ENCODE measurements around the gene OSBP2. TPM values are rescaled to one million over a fixed set of nuclear protein-coding genes. Genes with fewer than 3 reads are reported as not detected.

Gene OSBP2
- total RNA-seq, 3 donors from 2014 or later = 0.96 to 4.6 (median 4.4) TPM

GRCh38 chr22:30718938-30719337 is 24.3 kb downstream of the OSBP2 start:
- TF ChIP-seq POLR2AphosphoS5 (IDR thresholded peaks at IDR 0.05) = no peak
- TF ChIP-seq POLR2A (IDR thresholded peaks at IDR 0.05) = no peak
- TF ChIP-seq CTCF (IDR thresholded peaks at IDR 0.05) = no peak

GRCh38 chr22:30720263-30720837 is 25.7 kb downstream of the OSBP2 start:
- Histone ChIP-seq H3K27ac (no peak overlapping the region), H3K4me3 (no peak overlapping the region), H3K4me1 (no peaks in the 10 kb centered on the region), H3K36me3 (no peaks in the 10 kb centered on the region), H3K9me3 (no peaks in the 10 kb centered on the region), H3K27me3 (no peaks in the 10 kb centered on the region)
- DNase-seq (ENCODE audit: low spot score in 2 of 2) = no peak
- intact Hi-C loops (cut with DNase I; ENCODE audit: low total_unique reads) = no loop called here
- TF ChIP-seq POLR2A (IDR thresholded peaks at IDR 0.05) (no peak), POLR2AphosphoS5 (IDR thresholded peaks at IDR 0.05) (no peak), CTCF (IDR thresholded peaks at IDR 0.05) (no peak)

More at GRCh38 chr22:30718938-30719337, 24.3 kb downstream of the OSBP2 start:
- DNase-seq (ENCODE audit: low spot score in 2 of 2) = no peak
- no peaks in the 10 kb centered on the region for H3K4me1 ChIP-seq
- H3K27me3 ChIP-seq = no peaks in the 10 kb centered on the region
- intact Hi-C loops (cut with DNase I; ENCODE audit: low total_unique reads) = no loop called here
- H3K4me3 ChIP-seq = no peak overlapping the region
- no peak overlapping the region for H3K27ac ChIP-seq
- H3K9me3 ChIP-seq = no peaks in the 10 kb centered on the region
- no peaks in the 10 kb centered on the region for H3K36me3 ChIP-seq

- no peak overlapping the region for H3K27ac ChIP-seq
- H3K9me3 ChIP-seq = no peaks in the 10 kb centered on the region
- H3K4me3 ChIP-seq = no peak overlapping the region
- TF ChIP-seq POLR2AphosphoS5 (IDR thresholded peaks at IDR 0.05) (no peak), POLR2A (IDR thresholded peaks at IDR 0.05) (no peak), CTCF (IDR thresholded peaks at IDR 0.05) (no peak)
- no peaks in the 10 kb centered on the region for H3K27me3 ChIP-seq
- intact Hi-C loops (cut with DNase I; ENCODE audit: low total_unique reads) = no loop called here
- H3K4me1 ChIP-seq = no peaks in the 10 kb centered on the region
- no peaks in the 10 kb centered on the region for H3K36me3 ChIP-seq
- no peak for DNase-seq (ENCODE audit: low spot score in 2 of 2)
Observed at GRCh38 chr22:30721741-30722140, 27.1 kb downstream of the OSBP2 start.

- no peaks in the 10 kb centered on the region for H3K36me3 ChIP-seq
- intact Hi-C loops (cut with DNase I; ENCODE audit: low total_unique reads) = no loop called here
- no peak overlapping the region for H3K27ac ChIP-seq
- H3K9me3 ChIP-seq = no peaks in the 10 kb centered on the region
- TF ChIP-seq POLR2A (IDR thresholded peaks at IDR 0.05) (no peak), POLR2AphosphoS5 (IDR thresholded peaks at IDR 0.05) (no peak), CTCF (IDR thresholded peaks at IDR 0.05) (no peak)
- H3K4me1 ChIP-seq = no peaks in the 10 kb centered on the region
- DNase-seq (ENCODE audit: low spot score in 2 of 2) = no peak
- no peaks in the 10 kb centered on the region for H3K27me3 ChIP-seq
- H3K4me3 ChIP-seq = no peak overlapping the region
Observed at GRCh38 chr22:30728826-30729225, 34.2 kb downstream of the OSBP2 start.

- TF ChIP-seq POLR2AphosphoS5 (IDR thresholded peaks at IDR 0.05) (no peak), POLR2A (IDR thresholded peaks at IDR 0.05) (no peak), CTCF (IDR thresholded peaks at IDR 0.05) (no peak)
Observed at GRCh38 chr22:30731658-30732057, 37.0 kb downstream of the OSBP2 start.

More at GRCh38 chr22:30731658-30732057, 37.0 kb downstream of the OSBP2 start:
- H3K9me3 ChIP-seq = no peaks in the 10 kb centered on the region
- intact Hi-C loops (cut with DNase I; ENCODE audit: low total_unique reads) = no loop called here
- no peaks in the 10 kb centered on the region for H3K36me3 ChIP-seq
- H3K4me1 ChIP-seq = no peaks in the 10 kb centered on the region
- H3K27me3 ChIP-seq = no peaks in the 10 kb centered on the region
- no peak for DNase-seq (ENCODE audit: low spot score in 2 of 2)
- H3K27ac ChIP-seq = no peak overlapping the region
- H3K4me3 ChIP-seq = no peak overlapping the region

All from breast epithelium (tissue), 4 donors.